ENCODE data around the gene PIK3CA. TPM values are rescaled to one million over a fixed set of nuclear protein-coding genes. Genes with fewer than 3 reads are reported as not detected.

The PIK3CA gene
- total and polyA plus RNA-seq, 2 experiments from 2014 or later, result 8.3 to 22.5 TPM

DNA sequence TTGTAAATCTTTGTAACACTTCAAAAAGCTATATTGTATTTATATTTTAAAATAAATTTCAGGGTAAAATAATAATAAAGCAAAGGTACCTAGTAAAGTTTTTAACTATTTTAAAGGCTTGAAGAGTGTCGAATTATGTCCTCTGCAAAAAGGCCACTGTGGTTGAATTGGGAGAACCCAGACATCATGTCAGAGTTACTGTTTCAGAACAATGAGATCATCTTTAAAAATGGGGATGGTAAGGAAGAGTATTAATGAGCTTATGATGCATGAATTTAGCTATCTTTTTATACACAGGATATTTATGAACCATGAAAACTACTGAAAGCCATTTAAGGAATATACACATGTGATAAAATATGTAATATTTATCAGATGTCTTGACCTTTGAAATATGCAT, 76.4 kb downstream of the PIK3CA start:
- peaks cover 26% of the 10 kb centered on the region for H3K36me3 ChIP-seq (ENCODE audit: low read depth)
- no peak overlapping the region for H3K4me3 ChIP-seq
- H3K4me1 ChIP-seq (ENCODE audit: insufficient read depth), result no peaks in the 10 kb centered on the region
- no peak for DNase-seq
- H3F3A ChIP-seq (ENCODE audit: insufficient read depth), result no peaks in the 10 kb centered on the region; the same call in 1 of the 2 replicates
- 74 to 85% methylated on average over 1 of the region's 1 CpG for WGBS, 2 experiments (ENCODE audit: low coverage in 1 of 2, low lambda C conversion rate in 2 of 2, missing lambda C conversion rate in 2 of 2)
- TF ChIP-seq EZH2phosphoT487 (IDR thresholded peaks at IDR 0.05; ENCODE audit: insufficient read depth, low read depth) (no peak), EZH2 (IDR thresholded peaks at IDR 0.05; ENCODE audit: insufficient read depth, poor library complexity, severe bottlenecking) (no peak)
- no peaks in the 10 kb centered on the region for H4K20me1 ChIP-seq (ENCODE audit: insufficient read depth)
- H2AFZ ChIP-seq, result no peak overlapping the region
- H3K79me2 ChIP-seq (ENCODE audit: insufficient read depth), result no peaks in the 10 kb centered on the region
- in situ Hi-C loops (cut with MboI), result no loop called here
- no peaks in the 10 kb centered on the region for H3K27me3 ChIP-seq (replicated peaks; ENCODE audit: insufficient read depth)
- no peaks in the 10 kb centered on the region for H3K9me3 ChIP-seq (ENCODE audit: low read depth)
- H3K9me2 ChIP-seq (ENCODE audit: insufficient read depth), result no peaks in the 10 kb centered on the region
- no peak overlapping the region for H3K4me2 ChIP-seq (ENCODE audit: unreplicated experiment)
- H3K9ac ChIP-seq, result no peak overlapping the region
- no peak overlapping the region for H3K27ac ChIP-seq

DNA sequence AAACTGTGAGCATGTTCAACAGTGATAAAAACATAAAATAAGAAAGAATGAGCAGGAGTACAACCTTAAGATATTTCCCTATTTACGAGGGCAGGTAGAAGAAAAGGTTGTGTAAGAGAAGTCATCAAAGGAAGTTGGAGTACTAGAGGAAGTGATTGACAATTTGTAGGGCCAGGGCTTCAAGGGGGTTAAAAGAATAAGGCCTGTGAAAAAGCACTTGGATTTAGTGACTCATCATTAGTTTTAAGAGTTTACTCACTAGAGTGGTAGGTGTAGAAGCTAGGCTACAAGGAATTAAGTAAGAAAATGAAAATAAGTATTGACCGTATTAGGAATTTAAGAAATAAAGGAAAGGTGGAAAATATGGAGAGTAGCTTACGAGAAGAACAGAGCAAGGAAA, 79.2 kb downstream of the PIK3CA start:
- Histone ChIP-seq H3K9ac (no peak overlapping the region), H3F3A (ENCODE audit: insufficient read depth) (no peaks in the 10 kb centered on the region; the same call in 1 of the 2 replicates), H2AFZ (no peak overlapping the region), H3K9me2 (ENCODE audit: insufficient read depth) (no peaks in the 10 kb centered on the region), H4K20me1 (ENCODE audit: insufficient read depth) (no peaks in the 10 kb centered on the region), H3K27ac (no peak overlapping the region), H3K4me3 (no peak overlapping the region), H3K27me3 (replicated peaks; ENCODE audit: insufficient read depth) (no peaks in the 10 kb centered on the region), H3K79me2 (ENCODE audit: insufficient read depth) (no peaks in the 10 kb centered on the region), H3K4me1 (ENCODE audit: insufficient read depth) (no peaks in the 10 kb centered on the region), H3K4me2 (ENCODE audit: unreplicated experiment) (no peak overlapping the region), H3K9me3 (ENCODE audit: low read depth) (no peaks in the 10 kb centered on the region), H3K36me3 (ENCODE audit: low read depth) (peaks cover 31% of the 10 kb centered on the region)
- DNase-seq, result peak; percentile 60
- TF ChIP-seq EZH2 (IDR thresholded peaks at IDR 0.05; ENCODE audit: insufficient read depth, poor library complexity, severe bottlenecking) (no peak), EZH2phosphoT487 (IDR thresholded peaks at IDR 0.05; ENCODE audit: insufficient read depth, low read depth) (no peak)
- in situ Hi-C loops (cut with MboI), result no loop called here
- WGBS, 2 experiments (ENCODE audit: low coverage in 1 of 2, low lambda C conversion rate in 2 of 2, missing lambda C conversion rate in 2 of 2), result 59 to 63% methylated on average over 3 of the region's 3 CpGs

DNA sequence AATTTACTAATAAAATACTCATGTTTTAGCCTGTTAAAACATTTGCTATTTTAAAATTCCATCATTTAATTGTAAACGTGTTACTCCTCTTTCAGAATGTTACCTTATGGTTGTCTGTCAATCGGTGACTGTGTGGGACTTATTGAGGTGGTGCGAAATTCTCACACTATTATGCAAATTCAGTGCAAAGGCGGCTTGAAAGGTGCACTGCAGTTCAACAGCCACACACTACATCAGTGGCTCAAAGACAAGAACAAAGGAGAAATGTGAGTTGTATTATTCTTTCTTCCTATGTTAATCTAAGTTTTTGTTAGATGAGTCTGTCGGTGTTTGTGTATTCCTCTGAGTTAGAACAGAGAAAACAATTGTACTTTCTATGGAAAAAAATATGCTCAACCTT, 81.0 kb downstream of the PIK3CA start:
- H3K27me3 ChIP-seq (replicated peaks; ENCODE audit: insufficient read depth), result no peaks in the 10 kb centered on the region
- H3K4me1 ChIP-seq (ENCODE audit: insufficient read depth), result no peaks in the 10 kb centered on the region
- WGBS, 2 experiments (ENCODE audit: low coverage in 1 of 2, low lambda C conversion rate in 2 of 2, missing lambda C conversion rate in 2 of 2), result 70 to 73% methylated on average over 5 of the region's 5 CpGs
- peaks cover 34% of the 10 kb centered on the region for H3K36me3 ChIP-seq (ENCODE audit: low read depth)
- no peaks in the 10 kb centered on the region for H3K9me2 ChIP-seq (ENCODE audit: insufficient read depth)
- H3K9me3 ChIP-seq (ENCODE audit: low read depth), result no peaks in the 10 kb centered on the region
- no peak overlapping the region for H3K9ac ChIP-seq
- H3K27ac ChIP-seq, result no peak overlapping the region
- no peak overlapping the region for H3K4me3 ChIP-seq
- H3F3A ChIP-seq (ENCODE audit: insufficient read depth), result no peaks in the 10 kb centered on the region
- no peaks in the 10 kb centered on the region for H3K79me2 ChIP-seq (ENCODE audit: insufficient read depth)
- H2AFZ ChIP-seq, result no peak overlapping the region
- TF ChIP-seq EZH2phosphoT487 (IDR thresholded peaks at IDR 0.05; ENCODE audit: insufficient read depth, low read depth) (no peak), EZH2 (IDR thresholded peaks at IDR 0.05; ENCODE audit: insufficient read depth, poor library complexity, severe bottlenecking) (no peak)
- in situ Hi-C loops (cut with MboI), result no loop called here
- no peak overlapping the region for H3K4me2 ChIP-seq (ENCODE audit: unreplicated experiment)
- DNase-seq, result no peak
- H4K20me1 ChIP-seq (ENCODE audit: insufficient read depth), result no peaks in the 10 kb centered on the region

DNA sequence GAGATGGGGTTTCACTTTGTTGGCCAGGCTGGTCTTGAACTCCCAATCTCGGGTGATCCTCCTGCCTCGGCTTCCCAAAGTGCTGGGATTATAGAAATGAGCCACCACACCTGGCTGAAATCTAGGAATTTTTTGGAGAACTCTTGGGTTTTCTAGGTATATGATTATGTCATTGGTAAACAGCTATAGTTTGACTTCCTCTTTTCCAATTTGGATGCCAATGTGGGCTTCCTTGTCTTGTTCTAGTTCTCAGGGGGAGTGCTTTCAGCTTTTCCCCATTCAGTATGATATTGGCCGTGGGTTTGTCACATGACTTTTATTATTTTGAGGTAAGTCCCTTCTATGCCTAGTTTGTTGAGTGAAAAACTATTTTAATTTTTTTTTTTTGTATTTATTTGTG, 84.9 kb downstream of the PIK3CA start:
- Histone ChIP-seq H3K27ac (no peak overlapping the region), H3K9me2 (ENCODE audit: insufficient read depth) (no peaks in the 10 kb centered on the region), H3K4me2 (ENCODE audit: unreplicated experiment) (no peak overlapping the region), H4K20me1 (ENCODE audit: insufficient read depth) (no peaks in the 10 kb centered on the region), H3F3A (ENCODE audit: insufficient read depth) (no peaks in the 10 kb centered on the region), H3K36me3 (ENCODE audit: low read depth) (peaks cover 20% of the 10 kb centered on the region), H3K79me2 (ENCODE audit: insufficient read depth) (no peaks in the 10 kb centered on the region), H3K4me3 (no peak overlapping the region), H3K9ac (no peak overlapping the region), H3K9me3 (ENCODE audit: low read depth) (no peaks in the 10 kb centered on the region), H3K4me1 (ENCODE audit: insufficient read depth) (no peaks in the 10 kb centered on the region), H2AFZ (no peak overlapping the region), H3K27me3 (replicated peaks; ENCODE audit: insufficient read depth) (no peaks in the 10 kb centered on the region)
- in situ Hi-C loops (cut with MboI), result no loop called here
- no peak for DNase-seq
- WGBS, 2 experiments (ENCODE audit: low coverage in 1 of 2, low lambda C conversion rate in 2 of 2, missing lambda C conversion rate in 2 of 2), result 86 to 90% methylated on average over 3 of the region's 3 CpGs
- TF ChIP-seq EZH2phosphoT487 (IDR thresholded peaks at IDR 0.05; ENCODE audit: insufficient read depth, low read depth), result no peak
- no peak for TF ChIP-seq EZH2 (IDR thresholded peaks at IDR 0.05; ENCODE audit: insufficient read depth, poor library complexity, severe bottlenecking)

DNA sequence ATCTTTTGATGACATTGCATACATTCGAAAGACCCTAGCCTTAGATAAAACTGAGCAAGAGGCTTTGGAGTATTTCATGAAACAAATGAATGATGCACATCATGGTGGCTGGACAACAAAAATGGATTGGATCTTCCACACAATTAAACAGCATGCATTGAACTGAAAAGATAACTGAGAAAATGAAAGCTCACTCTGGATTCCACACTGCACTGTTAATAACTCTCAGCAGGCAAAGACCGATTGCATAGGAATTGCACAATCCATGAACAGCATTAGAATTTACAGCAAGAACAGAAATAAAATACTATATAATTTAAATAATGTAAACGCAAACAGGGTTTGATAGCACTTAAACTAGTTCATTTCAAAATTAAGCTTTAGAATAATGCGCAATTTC, 86.0 kb downstream of the PIK3CA start:
- Histone ChIP-seq H3K9me3 (ENCODE audit: low read depth) (no peaks in the 10 kb centered on the region), H3K4me2 (ENCODE audit: unreplicated experiment) (no peak overlapping the region), H3F3A (ENCODE audit: insufficient read depth) (no peaks in the 10 kb centered on the region), H3K36me3 (ENCODE audit: low read depth) (peaks cover 20% of the 10 kb centered on the region), H3K27me3 (replicated peaks; ENCODE audit: insufficient read depth) (no peaks in the 10 kb centered on the region), H4K20me1 (ENCODE audit: insufficient read depth) (no peaks in the 10 kb centered on the region), H3K4me1 (ENCODE audit: insufficient read depth) (no peaks in the 10 kb centered on the region), H2AFZ (no peak overlapping the region), H3K79me2 (ENCODE audit: insufficient read depth) (no peaks in the 10 kb centered on the region), H3K27ac (no peak overlapping the region), H3K9ac (no peak overlapping the region), H3K4me3 (no peak overlapping the region), H3K9me2 (ENCODE audit: insufficient read depth) (no peaks in the 10 kb centered on the region)
- in situ Hi-C loops (cut with MboI), result no loop called here
- 97% methylated on average over 4 of the region's 4 CpGs for WGBS, 2 experiments (ENCODE audit: low coverage in 1 of 2, low lambda C conversion rate in 2 of 2, missing lambda C conversion rate in 2 of 2)
- no peak for TF ChIP-seq EZH2 (IDR thresholded peaks at IDR 0.05; ENCODE audit: insufficient read depth, poor library complexity, severe bottlenecking)
- TF ChIP-seq EZH2phosphoT487 (IDR thresholded peaks at IDR 0.05; ENCODE audit: insufficient read depth, low read depth), result no peak
- DNase-seq, result no peak

Data from GM23248 (cell line).